ENCODE measurements around the gene GLI2. TPM values are rescaled to one million over a fixed set of nuclear protein-coding genes. Genes with fewer than 3 reads are reported as not detected.

Gene GLI2
- polyA plus RNA-seq, 3 donors = not detected

DNA sequence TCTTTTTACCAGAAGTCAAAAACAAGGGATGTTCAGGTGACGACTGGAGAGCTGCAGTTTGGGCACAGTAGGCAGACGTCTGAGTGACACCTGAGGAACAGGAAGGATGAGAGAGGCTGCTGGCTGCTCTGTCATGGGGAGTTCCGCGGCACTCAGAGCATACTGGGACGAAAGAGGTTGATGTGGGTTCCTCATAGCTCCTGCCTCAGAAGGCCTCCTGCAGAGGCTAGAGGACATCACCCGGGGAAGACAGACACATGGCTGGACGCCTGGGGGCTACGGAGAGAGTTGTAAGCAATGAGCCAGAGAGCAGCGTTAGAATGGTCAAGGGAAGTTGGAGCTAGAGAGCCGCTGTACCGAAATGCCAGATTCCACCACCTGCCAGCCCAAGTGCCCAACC lies 45.1 kb upstream of the GLI2 start:
- DNase-seq = no peak
- no peak overlapping the region for H3K4me3 ChIP-seq (replicated peaks in 1 of 3; ENCODE audit: low read depth in 2 of 3, low read length in 3 of 3)
- no peaks in the 10 kb centered on the region for H3K4me1 ChIP-seq (ENCODE audit: control insufficient read depth in 1 of 2, insufficient read depth in 2 of 2, low read length in 2 of 2)
- H3K79me2 ChIP-seq (ENCODE audit: insufficient read depth, low read length) = no peaks in the 10 kb centered on the region
- no peak overlapping the region for H3K9ac ChIP-seq (ENCODE audit: insufficient read depth, low read length, poor library complexity, severe bottlenecking)
- H3K27ac ChIP-seq (ENCODE audit: low read depth in 1 of 2, low read length in 2 of 2) = no peak overlapping the region
- intact Hi-C loops (cut with micrococcal nuclease) = no loop called here
- H3K36me3 Mint-ChIP-seq = no peaks in the 10 kb centered on the region
- H3K36me3 ChIP-seq (replicated peaks in 1 of 2; ENCODE audit: control insufficient read depth in 1 of 2, insufficient read depth in 2 of 2, low read length in 2 of 2) = no peaks in the 10 kb centered on the region
- TF ChIP-seq, protein P1, sequence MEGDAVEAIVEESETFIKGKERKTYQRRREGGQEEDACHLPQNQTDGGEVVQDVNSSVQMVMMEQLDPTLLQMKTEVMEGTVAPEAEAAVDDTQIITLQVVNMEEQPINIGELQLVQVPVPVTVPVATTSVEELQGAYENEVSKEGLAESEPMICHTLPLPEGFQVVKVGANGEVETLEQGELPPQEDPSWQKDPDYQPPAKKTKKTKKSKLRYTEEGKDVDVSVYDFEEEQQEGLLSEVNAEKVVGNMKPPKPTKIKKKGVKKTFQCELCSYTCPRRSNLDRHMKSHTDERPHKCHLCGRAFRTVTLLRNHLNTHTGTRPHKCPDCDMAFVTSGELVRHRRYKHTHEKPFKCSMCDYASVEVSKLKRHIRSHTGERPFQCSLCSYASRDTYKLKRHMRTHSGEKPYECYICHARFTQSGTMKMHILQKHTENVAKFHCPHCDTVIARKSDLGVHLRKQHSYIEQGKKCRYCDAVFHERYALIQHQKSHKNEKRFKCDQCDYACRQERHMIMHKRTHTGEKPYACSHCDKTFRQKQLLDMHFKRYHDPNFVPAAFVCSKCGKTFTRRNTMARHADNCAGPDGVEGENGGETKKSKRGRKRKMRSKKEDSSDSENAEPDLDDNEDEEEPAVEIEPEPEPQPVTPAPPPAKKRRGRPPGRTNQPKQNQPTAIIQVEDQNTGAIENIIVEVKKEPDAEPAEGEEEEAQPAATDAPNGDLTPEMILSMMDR (IDR thresholded peaks at IDR 0.05) = no peak
- H3K4me2 ChIP-seq (replicated peaks; ENCODE audit: extremely low read depth, low read length, poor library complexity, severe bottlenecking) = no peak overlapping the region
- no peak overlapping the region for H2AFZ ChIP-seq (ENCODE audit: insufficient read depth, low read depth, low read length, poor library complexity, severe bottlenecking)
- H3K4me3 Mint-ChIP-seq = no peak overlapping the region
- no peaks in the 10 kb centered on the region for H4K20me1 ChIP-seq (ENCODE audit: insufficient read depth, low read length)
- peaks cover 0 to 8% (median 0%) of the 10 kb centered on the region in 7 donors for H3K9me3 Mint-ChIP-seq
- H3K27ac Mint-ChIP-seq = no peak overlapping the region
- peaks cover 21 to 24% (median 24%) of the 10 kb centered on the region in 3 donors for H3K27me3 Mint-ChIP-seq (ENCODE audit: low read depth in 3 of 3)
- peaks cover 0 to 11% of the 10 kb centered on the region in 2 donors for H3K27me3 ChIP-seq (ENCODE audit: control insufficient read depth in 2 of 2, insufficient read depth in 2 of 2, low read length in 2 of 2)
- no peaks in the 10 kb centered on the region for H3K9me3 ChIP-seq (replicated peaks in 1 of 2; ENCODE audit: control insufficient read depth in 1 of 2, insufficient read depth in 1 of 2, low read length in 2 of 2)
- peaks cover 2% of the 10 kb centered on the region for H3K4me1 Mint-ChIP-seq
- WGBS (ENCODE audit: insufficient coverage) = 76% methylated on average over 6 of the region's 11 CpGs

DNA sequence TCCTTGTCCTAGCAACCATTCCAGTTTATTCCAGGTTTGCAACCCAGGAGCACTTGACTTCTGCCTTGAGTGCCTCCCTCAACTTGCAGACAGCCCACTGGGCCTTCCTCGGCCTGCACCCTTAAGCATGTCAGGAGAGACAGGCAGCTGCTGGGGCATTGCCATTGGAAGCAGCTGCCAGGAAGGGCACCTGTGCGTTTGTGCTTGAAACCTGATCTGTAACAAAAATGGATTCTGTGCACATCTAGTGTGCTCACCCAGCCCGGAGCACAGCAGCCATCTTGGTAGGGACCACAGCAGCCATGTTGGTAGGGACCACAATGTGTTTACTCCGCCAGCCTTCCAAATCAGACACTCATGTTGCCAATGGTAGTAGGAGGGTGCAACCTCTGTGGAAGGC lies 44.3 kb upstream of the GLI2 start:
- no peak overlapping the region for H2AFZ ChIP-seq (ENCODE audit: insufficient read depth, low read depth, low read length, poor library complexity, severe bottlenecking)
- no peaks in the 10 kb centered on the region for H3K79me2 ChIP-seq (ENCODE audit: insufficient read depth, low read length)
- intact Hi-C loops (cut with micrococcal nuclease) = no loop called here
- H3K4me1 ChIP-seq (ENCODE audit: control insufficient read depth in 1 of 2, insufficient read depth in 2 of 2, low read length in 2 of 2) = no peaks in the 10 kb centered on the region
- H4K20me1 ChIP-seq (ENCODE audit: insufficient read depth, low read length) = no peaks in the 10 kb centered on the region
- no peaks in the 10 kb centered on the region for H3K36me3 Mint-ChIP-seq
- H3K4me3 Mint-ChIP-seq = no peak overlapping the region
- H3K4me2 ChIP-seq (replicated peaks; ENCODE audit: extremely low read depth, low read length, poor library complexity, severe bottlenecking) = no peak overlapping the region
- no peaks in the 10 kb centered on the region for H3K36me3 ChIP-seq (replicated peaks in 1 of 2; ENCODE audit: control insufficient read depth in 1 of 2, insufficient read depth in 2 of 2, low read length in 2 of 2)
- H3K4me3 ChIP-seq (replicated peaks in 1 of 3; ENCODE audit: low read depth in 2 of 3, low read length in 3 of 3) = no peak overlapping the region
- peaks cover 4% of the 10 kb centered on the region for H3K4me1 Mint-ChIP-seq
- peak overlapping the region in 1 of 7 donors; percentile 16 for H3K27ac Mint-ChIP-seq
- no peak overlapping the region for H3K9ac ChIP-seq (ENCODE audit: insufficient read depth, low read length, poor library complexity, severe bottlenecking)
- 90% methylated on average over 3 of the region's 4 CpGs for WGBS (ENCODE audit: insufficient coverage)
- peaks cover 7 to 20% of the 10 kb centered on the region in 2 donors for H3K27me3 ChIP-seq (ENCODE audit: control insufficient read depth in 2 of 2, insufficient read depth in 2 of 2, low read length in 2 of 2)
- H3K27me3 Mint-ChIP-seq (ENCODE audit: low read depth in 3 of 3) = peaks cover 28 to 33% (median 31%) of the 10 kb centered on the region in 3 donors
- TF ChIP-seq, protein P1 (IDR thresholded peaks at IDR 0.05) = no peak
- no peak overlapping the region for H3K27ac ChIP-seq (ENCODE audit: low read depth in 1 of 2, low read length in 2 of 2)
- no peak for DNase-seq
- H3K9me3 Mint-ChIP-seq = peaks cover 0 to 8% (median 0%) of the 10 kb centered on the region in 7 donors
- peaks cover 0 to 9% of the 10 kb centered on the region in 2 donors for H3K9me3 ChIP-seq (replicated peaks in 1 of 2; ENCODE audit: control insufficient read depth in 1 of 2, insufficient read depth in 1 of 2, low read length in 2 of 2)

Measured in CD14-positive monocyte (primary cell).